ENCODE data around the gene RPRD2.
"Not testable (repeated sequence)": the region's sequence is repeated elsewhere in the genome, so short reads cannot be mapped to it uniquely, and the experiment has no call there.

The RPRD2 gene

DNA sequence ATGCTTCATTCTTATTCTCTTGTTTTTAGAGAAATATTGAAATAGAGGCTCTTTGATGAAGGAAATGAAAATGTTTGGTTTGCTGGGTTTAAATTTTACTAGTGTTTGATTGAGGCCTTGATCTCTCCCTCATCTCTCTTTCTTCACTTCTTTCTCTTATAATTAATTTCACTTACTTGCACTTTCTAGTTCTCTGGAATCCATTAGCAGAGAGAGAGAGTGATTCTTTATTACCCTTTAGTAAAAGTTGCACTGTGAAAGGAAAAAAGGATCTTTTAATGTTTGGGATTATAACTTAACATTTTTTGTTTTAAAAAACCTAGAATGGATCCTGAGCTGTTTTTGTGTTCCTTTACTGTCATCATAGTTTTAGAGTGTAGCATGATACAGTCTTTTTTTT, 12.2 kb downstream of the RPRD2 start:
- Mint-ChIP-seq H3K9me3 (no peaks in the 10 kb centered on the region), H3K36me3 (no peaks in the 10 kb centered on the region), H3K27ac (peak overlapping the region; percentile 79), H3K4me1 (peaks cover 44% of the 10 kb centered on the region), H3K4me3 (no peak overlapping the region)
- ATAC-seq (no peak), DNase-seq (ENCODE audit: low spot score in 2 of 2) (no peak)

GRCh38 chr1:150383631-150384324, 19.8 kb downstream of the RPRD2 start:
- Mint-ChIP-seq H3K4me1 (peaks cover 31% of the 10 kb centered on the region), H3K9me3 (no peaks in the 10 kb centered on the region), H3K27ac (peak overlapping the region; percentile 40), H3K4me3 (no peak overlapping the region), H3K36me3 (peaks cover 6% of the 10 kb centered on the region)
- no peak for ATAC-seq
- DNase-seq (ENCODE audit: low spot score in 2 of 2) = no peak

DNA sequence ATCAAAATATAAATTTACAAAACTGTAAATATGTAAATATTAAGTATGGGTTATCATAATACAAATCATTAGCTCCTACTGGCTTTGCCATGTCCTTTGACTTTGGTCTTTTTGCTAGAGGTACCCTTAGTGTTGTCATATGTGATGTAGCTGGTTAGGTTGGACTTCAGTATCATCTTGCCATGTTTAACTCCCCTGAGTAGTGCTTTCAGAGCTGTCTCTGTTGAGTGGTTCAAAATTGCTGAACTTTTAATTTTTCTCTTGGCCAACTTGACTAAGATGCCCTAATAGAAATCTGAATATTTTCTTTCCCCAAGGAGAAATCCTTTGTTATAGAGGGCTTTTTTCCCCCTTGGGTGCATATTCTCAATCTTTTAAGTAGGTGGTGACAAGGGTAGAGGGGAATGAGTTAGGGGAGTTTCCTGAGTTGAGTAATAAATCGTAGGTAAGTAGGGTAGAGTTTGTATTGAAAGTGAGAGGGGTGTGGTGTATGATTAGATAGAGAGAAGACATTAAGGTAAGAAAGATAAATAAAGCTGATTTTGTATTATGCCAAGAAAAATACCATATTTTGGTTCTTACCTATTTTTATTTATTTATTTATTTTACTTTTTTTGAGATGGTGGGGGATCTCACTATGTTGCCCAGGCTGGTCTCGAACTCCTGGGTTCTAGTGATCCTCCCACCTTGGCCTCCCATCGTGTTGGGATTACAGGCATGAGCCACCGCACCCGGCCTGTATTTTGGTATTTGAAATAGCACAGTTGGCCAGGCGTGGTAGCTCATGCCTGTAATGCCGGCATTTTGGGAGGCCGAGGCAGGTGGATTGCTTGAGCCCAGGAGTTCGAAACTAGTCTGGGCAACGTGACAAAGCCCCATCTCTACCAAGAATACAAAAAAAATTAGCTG, 21.8 kb downstream of the RPRD2 start:
- DNase-seq (ENCODE audit: low spot score in 2 of 2) = no peak
- peaks cover 41% of the 10 kb centered on the region for H3K4me1 Mint-ChIP-seq
- peak; percentile 71 for ATAC-seq
- no peaks in the 10 kb centered on the region for H3K9me3 Mint-ChIP-seq
- H3K27ac Mint-ChIP-seq = no peak overlapping the region
- H3K4me3 Mint-ChIP-seq = no peak overlapping the region
- peaks cover 10% of the 10 kb centered on the region for H3K36me3 Mint-ChIP-seq

DNA sequence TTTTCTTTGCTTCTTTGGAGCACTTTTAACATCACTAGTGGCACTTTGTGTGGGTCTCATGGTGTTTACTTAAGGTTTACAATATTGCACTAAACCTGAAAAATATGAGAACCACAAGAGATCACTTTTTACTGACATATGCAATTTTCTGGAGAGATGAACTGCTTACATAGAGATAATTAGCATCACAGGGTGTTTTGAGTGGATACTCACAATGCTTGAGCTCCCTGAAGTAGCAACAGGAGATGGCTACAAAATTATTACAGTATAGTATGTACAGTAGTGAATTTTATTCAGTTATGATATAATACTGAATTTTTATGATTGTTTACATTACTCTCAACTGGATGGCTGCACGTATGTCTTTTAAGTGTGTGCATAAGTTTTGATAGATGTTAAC, 22.6 kb downstream of the RPRD2 start:
- H3K9me3 Mint-ChIP-seq = no peaks in the 10 kb centered on the region
- H3K4me1 Mint-ChIP-seq = peaks cover 43% of the 10 kb centered on the region
- H3K4me3 Mint-ChIP-seq = no peak overlapping the region
- H3K36me3 Mint-ChIP-seq = peaks cover 10% of the 10 kb centered on the region
- DNase-seq (ENCODE audit: low spot score in 2 of 2) (no peak), ATAC-seq (no peak)
- no peak overlapping the region for H3K27ac Mint-ChIP-seq

DNA sequence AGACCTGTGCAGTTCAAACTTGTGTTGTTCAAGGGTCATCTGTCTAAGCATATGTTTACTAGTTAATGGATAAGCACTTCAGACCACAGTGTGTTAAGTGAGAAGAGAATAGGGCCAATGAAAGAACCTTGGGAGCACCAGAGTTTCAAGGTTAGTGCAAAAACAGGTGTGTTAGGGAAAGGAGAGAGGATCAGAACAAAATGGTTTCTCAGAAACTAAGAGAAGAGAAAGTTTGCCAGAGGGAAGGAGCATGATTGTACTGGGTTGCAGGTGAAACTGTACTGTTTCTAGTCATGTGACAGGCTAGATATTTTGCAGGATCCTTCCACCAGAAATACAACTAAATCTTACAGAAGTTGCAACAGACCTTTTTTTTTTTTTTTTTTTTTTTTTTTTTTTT, 23.3 kb downstream of the RPRD2 start:
- Mint-ChIP-seq H3K36me3 (peaks cover 10% of the 10 kb centered on the region), H3K4me3 (no peak overlapping the region), H3K9me3 (no peaks in the 10 kb centered on the region), H3K27ac (no peak overlapping the region), H3K4me1 (peaks cover 47% of the 10 kb centered on the region)
- ATAC-seq = no peak
- DNase-seq (ENCODE audit: low spot score in 2 of 2) = no peak

DNA sequence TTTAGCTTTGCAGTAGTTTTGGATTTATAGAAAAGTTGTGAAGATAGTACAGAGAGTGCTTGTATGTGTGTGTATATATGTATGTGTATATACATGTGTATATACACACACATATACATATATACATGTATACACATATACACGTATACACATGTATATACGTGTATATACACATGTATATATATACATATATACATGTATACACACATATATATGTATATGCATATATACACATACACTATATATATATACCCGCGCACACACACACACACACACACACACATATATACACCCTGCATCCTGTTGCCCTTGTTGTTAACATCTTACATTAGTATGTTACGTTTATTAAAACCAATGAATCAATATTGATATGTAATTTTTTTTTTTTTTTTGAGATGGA, 24.3 kb downstream of the RPRD2 start:
- H3K36me3 Mint-ChIP-seq = peaks cover 10% of the 10 kb centered on the region
- ATAC-seq (no peak), DNase-seq (ENCODE audit: low spot score in 2 of 2) (no peak)
- no peaks in the 10 kb centered on the region for H3K9me3 Mint-ChIP-seq
- H3K27ac Mint-ChIP-seq = no peak overlapping the region
- H3K4me1 Mint-ChIP-seq = peaks cover 56% of the 10 kb centered on the region
- no peak overlapping the region for H3K4me3 Mint-ChIP-seq

GRCh38 chr1:150389650-150390049, 25.7 kb downstream of the RPRD2 start:
- Mint-ChIP-seq H3K36me3 (peaks cover 21% of the 10 kb centered on the region), H3K4me1 (peaks cover 48% of the 10 kb centered on the region), H3K4me3 (no peak overlapping the region), H3K9me3 (no peaks in the 10 kb centered on the region), H3K27ac (peak overlapping the region; percentile 52)
- DNase-seq (ENCODE audit: low spot score in 2 of 2) (no peak), ATAC-seq (no peak)

GRCh38 chr1:150392627-150393026, 28.7 kb downstream of the RPRD2 start:
- no peak for ATAC-seq
- Mint-ChIP-seq H3K4me3 (no peak overlapping the region), H3K9me3 (no peaks in the 10 kb centered on the region), H3K4me1 (peaks cover 34% of the 10 kb centered on the region), H3K27ac (peak overlapping the region; percentile 50), H3K36me3 (peaks cover 21% of the 10 kb centered on the region)
- no peak for DNase-seq (ENCODE audit: low spot score in 2 of 2)

GRCh38 chr1:150395115-150395514, 31.2 kb downstream of the RPRD2 start:
- not testable (repeated sequence) for H3K9me3 Mint-ChIP-seq; DNase-seq (ENCODE audit: low spot score in 2 of 2); ATAC-seq; H3K4me3 Mint-ChIP-seq; H3K27ac Mint-ChIP-seq
- peaks cover 11% of the 10 kb centered on the region for H3K36me3 Mint-ChIP-seq
- peaks cover 26% of the 10 kb centered on the region for H3K4me1 Mint-ChIP-seq

- no peak overlapping the region for H3K4me3 Mint-ChIP-seq
- peaks cover 11% of the 10 kb centered on the region for H3K36me3 Mint-ChIP-seq
- peaks cover 11% of the 10 kb centered on the region for H3K4me1 Mint-ChIP-seq
- ATAC-seq = no peak
- H3K27ac Mint-ChIP-seq = no peak overlapping the region
- no peaks in the 10 kb centered on the region for H3K9me3 Mint-ChIP-seq
- DNase-seq (ENCODE audit: low spot score in 2 of 2) = no peak
Measured at GRCh38 chr1:150397392-150398032, 33.6 kb downstream of the RPRD2 start.

DNA sequence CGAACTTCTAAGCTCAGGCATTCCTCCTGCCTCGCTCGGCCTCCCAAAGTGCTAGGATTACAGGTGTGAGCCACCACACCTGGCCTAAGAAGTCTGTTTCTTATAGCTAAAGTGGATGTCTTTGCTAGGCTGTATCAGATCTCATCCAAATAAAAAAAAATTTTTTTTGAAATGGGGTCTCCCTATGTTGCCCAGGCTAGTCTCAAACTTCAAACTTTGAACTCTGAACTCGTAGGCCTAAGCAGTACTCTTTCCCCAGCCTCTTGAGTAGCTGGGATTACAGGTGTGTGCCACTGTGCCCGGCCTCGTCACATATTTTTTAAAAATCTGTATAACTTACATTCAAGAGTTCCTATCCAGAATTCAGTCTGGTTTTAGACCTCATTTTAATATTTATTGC, 40.5 kb downstream of the RPRD2 start:
- H3K9me3 Mint-ChIP-seq = no peaks in the 10 kb centered on the region
- peaks cover 20% of the 10 kb centered on the region for H3K4me1 Mint-ChIP-seq
- ATAC-seq (no peak), DNase-seq (ENCODE audit: low spot score in 2 of 2) (no peak)
- H3K36me3 Mint-ChIP-seq = no peaks in the 10 kb centered on the region
- H3K4me3 Mint-ChIP-seq = no peak overlapping the region
- peak overlapping the region; percentile 26 for H3K27ac Mint-ChIP-seq

DNA sequence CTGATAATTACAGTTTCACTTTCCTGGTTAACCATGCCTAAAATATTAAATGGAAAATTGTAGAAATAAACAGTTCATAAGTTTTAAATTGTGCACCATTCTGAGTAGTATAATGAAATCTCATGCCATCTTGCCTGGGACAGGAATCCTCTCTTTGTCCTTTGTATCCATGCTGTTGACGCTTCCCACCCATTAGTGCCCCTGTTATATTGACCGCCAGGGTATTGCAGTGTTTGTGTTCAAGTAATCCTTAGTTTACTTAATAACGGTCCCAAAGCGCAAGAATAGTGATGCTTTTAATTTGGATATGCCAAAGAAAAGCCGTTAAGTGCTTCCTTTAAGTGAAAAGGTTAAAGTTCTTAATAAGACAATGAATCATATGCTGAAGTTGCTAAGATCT, 41.7 kb downstream of the RPRD2 start:
- peak overlapping the region; percentile 26 for H3K27ac Mint-ChIP-seq
- H3K9me3 Mint-ChIP-seq = no peaks in the 10 kb centered on the region
- H3K4me1 Mint-ChIP-seq = peaks cover 32% of the 10 kb centered on the region
- ATAC-seq (no peak), DNase-seq (ENCODE audit: low spot score in 2 of 2) (no peak)
- H3K4me3 Mint-ChIP-seq = no peak overlapping the region
- H3K36me3 Mint-ChIP-seq = no peaks in the 10 kb centered on the region

DNA sequence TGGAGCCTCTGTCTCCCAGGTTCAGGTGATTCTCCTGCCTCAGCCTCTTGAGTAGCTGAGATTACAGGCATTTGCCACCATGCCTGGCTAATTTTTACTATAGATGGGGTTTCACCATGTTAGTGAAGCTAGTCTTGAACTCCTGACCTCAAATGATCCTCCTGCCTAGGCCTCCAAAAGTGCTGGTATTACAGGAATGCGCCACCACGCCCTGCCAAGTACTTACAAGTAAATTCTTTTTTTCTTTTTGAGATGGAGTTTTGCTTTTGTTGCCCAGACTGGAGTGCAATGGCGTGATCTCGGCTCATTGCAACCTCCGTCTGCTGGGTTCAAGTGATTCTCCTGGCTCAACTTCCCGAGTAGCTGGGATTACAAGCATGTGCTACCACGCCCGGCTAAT, 42.5 kb downstream of the RPRD2 start:
- DNase-seq (ENCODE audit: low spot score in 2 of 2) (no peak), ATAC-seq (no peak)
- Mint-ChIP-seq H3K4me1 (peaks cover 34% of the 10 kb centered on the region), H3K4me3 (no peak overlapping the region), H3K27ac (no peak overlapping the region), H3K9me3 (no peaks in the 10 kb centered on the region), H3K36me3 (no peaks in the 10 kb centered on the region)

- no peak for ATAC-seq
Measured at GRCh38 chr1:150407330-150407729, 43.4 kb downstream of the RPRD2 start.

DNA sequence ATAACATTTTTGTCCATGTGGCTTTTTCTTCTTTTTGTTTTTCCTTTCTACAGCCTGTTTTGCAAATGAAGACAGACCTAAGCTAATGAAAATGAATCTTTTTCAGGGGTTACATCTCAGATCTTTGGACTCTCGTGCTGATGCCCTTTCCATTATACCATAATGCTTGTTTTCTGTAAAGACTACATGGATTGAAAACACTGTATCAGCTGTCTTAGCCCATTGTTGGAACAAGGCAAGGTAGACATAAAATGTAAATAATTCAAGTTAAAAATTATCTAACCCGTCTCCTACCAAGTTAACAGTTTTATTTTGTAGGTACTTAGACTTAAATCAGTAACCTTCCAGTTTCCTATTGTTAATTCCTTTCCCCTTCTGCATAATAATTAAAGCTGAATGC, 44.9 kb downstream of the RPRD2 start:
- H3K36me3 Mint-ChIP-seq = no peaks in the 10 kb centered on the region
- H3K4me1 Mint-ChIP-seq = peaks cover 46% of the 10 kb centered on the region
- no peak overlapping the region for H3K27ac Mint-ChIP-seq
- ATAC-seq (no peak), DNase-seq (ENCODE audit: low spot score in 2 of 2) (no peak)
- no peaks in the 10 kb centered on the region for H3K9me3 Mint-ChIP-seq
- no peak overlapping the region for H3K4me3 Mint-ChIP-seq

More at GRCh38 chr1:150407330-150407729, 43.4 kb downstream of the RPRD2 start:
- Mint-ChIP-seq H3K9me3 (no peaks in the 10 kb centered on the region), H3K36me3 (no peaks in the 10 kb centered on the region), H3K4me1 (peaks cover 37% of the 10 kb centered on the region), H3K4me3 (no peak overlapping the region), H3K27ac (no peak overlapping the region)
- DNase-seq (ENCODE audit: low spot score in 2 of 2) = no peak
